Ishikawa (cell line): ENCODE results near the gene ZDHHC11.

Experiments used
- CEBPB ChIP-seq: IDR thresholded peaks from 2 replicates; pipeline ENCODE4 v1.6.1; 2012
- CREB1 ChIP-seq: IDR thresholded peaks from 2 replicates; pipeline ENCODE4 v1.6.1; 2012; ENCODE audit warnings: low read depth
- EGR1 ChIP-seq: IDR thresholded peaks from 2 replicates; pipeline ENCODE4 v1.6.1; 2012
- EP300 ChIP-seq: IDR thresholded peaks from 2 replicates; pipeline ENCODE4 v1.6.1; 2012; ENCODE audit warnings: borderline replicate concordance
- FOXM1 ChIP-seq: IDR thresholded peaks from 2 replicates; pipeline ENCODE4 v1.6.1; 2012; ENCODE audit warnings: low read depth, borderline replicate concordance
- RAD21 ChIP-seq: IDR thresholded peaks from 2 replicates; pipeline ENCODE4 v1.6.1; 2012; ENCODE audit warnings: low read depth
- REST ChIP-seq: IDR thresholded peaks from 2 replicates; pipeline ENCODE4 v1.6.1; 2012; ENCODE audit warnings: low read depth, mild to moderate bottlenecking
- TCF12 ChIP-seq: IDR thresholded peaks from 2 replicates; pipeline ENCODE4 v1.6.1; 2012; ENCODE audit warnings: low read depth
- TEAD4 ChIP-seq: IDR thresholded peaks from 2 replicates; pipeline ENCODE4 v1.6.1; 2012
- ZBTB7A ChIP-seq: IDR thresholded peaks from 2 replicates; pipeline ENCODE4 v1.6.1; 2012; ENCODE audit warnings: low read depth
- TF ChIP-seq, protein P1 (sequence below): IDR thresholded peaks from 2 replicates; pipeline ENCODE4 v1.6.1; 2012

DNA sequence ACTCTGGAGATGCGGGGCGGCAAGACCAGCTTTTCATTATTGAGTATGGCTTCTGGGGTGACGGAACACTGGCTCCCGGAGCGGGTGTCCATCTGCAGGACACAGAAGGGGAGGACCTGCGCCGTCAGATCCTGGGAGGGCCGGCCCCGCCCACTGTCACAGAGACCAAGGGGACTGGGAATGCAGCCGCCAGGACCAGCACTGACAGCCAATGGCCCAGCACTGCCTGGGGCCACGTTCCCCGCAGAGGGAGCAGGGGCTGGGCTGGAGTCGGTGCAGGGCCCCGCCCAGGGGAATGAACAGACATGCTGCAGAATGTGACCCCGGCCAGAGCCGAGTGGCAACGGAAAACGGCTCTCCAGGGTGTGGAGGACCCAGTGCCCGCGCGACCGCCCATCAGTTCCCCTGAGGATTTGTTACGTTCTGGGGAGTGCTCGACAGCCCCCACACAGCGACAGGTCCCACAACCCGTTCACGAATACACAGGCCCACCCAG, at the start of gene ZDHHC11:
- TF ChIP-seq EGR1 (no peak), TEAD4 (no peak; the same call in 1 of the 2 replicates), RAD21 (no peak), CEBPB (no peak), ZBTB7A (no peak), FOXM1 (no peak), CREB1 (peak; percentile 23; the same call in 1 of the 2 replicates), REST (no peak), EP300 (no peak), TCF12 (peak; percentile 37; the same call in 1 of the 2 replicates)
- TF ChIP-seq, protein P1, sequence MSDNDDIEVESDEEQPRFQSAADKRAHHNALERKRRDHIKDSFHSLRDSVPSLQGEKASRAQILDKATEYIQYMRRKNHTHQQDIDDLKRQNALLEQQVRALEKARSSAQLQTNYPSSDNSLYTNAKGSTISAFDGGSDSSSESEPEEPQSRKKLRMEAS = peak; percentile 78
